HG03378 (cell line): Measurements from ENCODE around the gene VARS2.
"Not testable (repeated sequence)": the region's sequence is repeated elsewhere in the genome, so short reads cannot be mapped to it uniquely, and the experiment has no call there.

Experiments used
- ATAC-seq: cut with Tn5 transposase; IDR thresholded peaks from one replicate; pipeline ENCODE4 v1.9.1; 2021; ENCODE audit warnings: mild to moderate bottlenecking, moderate library complexity; ENCODE audit not compliant: unreplicated experiment

Gene VARS2

DNA sequence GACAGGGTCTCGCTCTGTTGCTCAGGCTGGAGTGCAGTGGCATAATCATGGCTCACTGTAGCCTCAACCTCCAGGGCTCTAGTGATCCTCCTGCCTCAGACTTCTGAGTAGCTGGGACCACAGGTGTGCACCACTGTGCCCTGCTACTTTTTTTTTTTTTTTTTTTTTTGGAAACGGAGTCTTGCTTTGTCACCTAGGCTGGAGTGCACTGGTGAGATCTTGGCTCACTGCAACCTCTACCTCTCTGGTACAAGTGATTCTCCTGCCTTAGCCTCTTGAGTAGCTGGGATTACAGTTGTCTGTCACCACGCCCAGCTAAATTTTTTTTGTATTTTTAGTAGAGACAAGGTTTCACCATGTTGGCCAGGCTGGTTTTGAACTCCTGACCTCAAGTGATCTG lies 13.0 kb downstream of the VARS2 start:
- ATAC-seq = not testable (repeated sequence)

DNA sequence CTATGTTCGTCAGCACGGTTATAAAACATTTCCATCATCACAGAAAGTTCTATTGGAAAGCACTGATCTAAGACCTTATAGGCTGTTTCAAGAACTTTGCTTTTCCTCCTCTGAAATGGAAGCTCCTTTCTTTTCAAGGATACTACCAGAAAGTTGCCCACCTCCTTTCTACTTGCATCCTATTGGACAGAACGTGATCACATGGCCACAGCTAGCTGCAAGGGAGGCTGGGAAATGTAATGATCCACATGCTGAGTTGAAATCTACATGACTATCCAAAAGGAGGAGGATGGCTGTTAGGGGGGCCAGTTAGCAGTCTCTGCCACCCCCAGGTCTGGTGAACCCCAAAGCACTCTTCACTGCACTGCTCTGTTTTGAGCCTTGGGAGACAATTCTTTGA lies 14.6 kb downstream of the VARS2 start:
- ATAC-seq = no peak

DNA sequence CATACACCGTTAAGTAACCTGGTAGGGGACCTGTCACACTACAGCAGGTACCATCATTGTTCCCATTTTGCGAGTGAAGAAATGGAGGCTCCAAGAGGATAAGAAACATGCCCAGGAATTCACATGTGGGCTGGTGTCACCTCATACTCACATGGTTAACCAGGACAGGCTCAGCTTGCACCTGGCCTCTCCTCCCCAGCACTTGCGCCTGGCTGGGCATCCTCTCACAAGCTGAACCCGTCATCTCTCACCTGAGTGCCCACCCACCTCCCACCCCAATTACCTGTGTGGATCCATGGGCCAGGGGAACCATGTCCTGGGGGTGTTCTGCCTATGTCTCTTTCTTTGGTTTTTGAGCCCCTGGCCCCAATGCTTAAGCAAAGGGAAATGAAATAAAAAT lies 16.5 kb downstream of the VARS2 start:
- ATAC-seq = no peak

DNA sequence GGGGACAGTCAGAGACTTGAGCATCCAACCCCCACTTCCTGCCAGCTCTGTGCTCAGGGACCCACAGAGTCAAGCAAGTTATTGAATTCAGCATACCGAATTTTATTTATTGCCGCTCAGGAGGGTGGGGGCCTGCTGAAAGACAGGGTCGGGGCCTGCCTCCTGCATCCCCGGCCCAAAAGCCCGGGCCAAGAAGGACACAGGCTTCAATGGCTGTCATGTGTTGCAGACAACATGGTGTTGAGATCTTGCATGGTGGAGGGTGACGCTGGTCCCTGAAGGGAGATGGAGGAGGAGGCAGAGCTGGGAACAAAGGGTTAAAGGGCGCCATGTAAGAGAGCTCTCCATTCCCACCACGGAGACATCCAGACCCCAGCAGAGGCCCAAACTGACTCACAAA lies 17.2 kb downstream of the VARS2 start:
- no peak for ATAC-seq

DNA sequence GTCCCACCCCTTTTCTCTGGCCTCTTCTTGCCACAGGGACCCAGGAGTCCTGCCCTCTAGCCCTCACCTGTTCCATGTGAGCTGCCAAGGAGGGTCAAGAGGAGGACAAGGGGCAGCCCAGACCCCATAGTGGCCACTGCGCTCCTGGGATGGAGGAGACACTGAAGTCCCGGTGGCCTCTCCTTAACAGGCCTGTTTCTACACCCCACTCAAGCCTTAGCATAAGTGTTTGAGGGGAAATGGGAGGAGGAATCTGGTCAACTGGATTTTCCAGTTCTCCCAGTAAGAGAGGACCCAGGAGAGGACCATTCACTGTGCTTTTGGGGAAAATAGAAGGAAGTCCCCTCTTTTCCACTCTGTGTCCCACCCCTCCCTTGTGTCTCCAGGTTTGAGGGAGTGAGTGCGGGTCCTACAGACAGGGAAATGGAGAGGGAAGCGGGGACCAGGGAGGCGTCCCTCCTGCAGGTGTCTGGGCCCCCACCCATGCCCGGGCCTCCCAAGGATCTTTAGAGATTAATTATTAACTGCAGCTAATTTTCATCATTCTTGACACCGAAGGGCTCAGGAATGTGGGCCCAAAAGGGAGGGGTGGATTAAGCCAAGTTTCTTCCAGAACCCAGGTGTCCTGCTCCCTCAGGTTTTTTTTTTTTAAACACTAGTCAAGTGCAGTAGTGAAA lies 18.1 kb downstream of the VARS2 start, which contains the start of gene SFTA2:
TSS of gene SFTA2 (minus strand) at position 202 of the 677 bp plus-strand sequence. CDS start at position 128, 74 bp downstream.
- ATAC-seq = no peak

DNA sequence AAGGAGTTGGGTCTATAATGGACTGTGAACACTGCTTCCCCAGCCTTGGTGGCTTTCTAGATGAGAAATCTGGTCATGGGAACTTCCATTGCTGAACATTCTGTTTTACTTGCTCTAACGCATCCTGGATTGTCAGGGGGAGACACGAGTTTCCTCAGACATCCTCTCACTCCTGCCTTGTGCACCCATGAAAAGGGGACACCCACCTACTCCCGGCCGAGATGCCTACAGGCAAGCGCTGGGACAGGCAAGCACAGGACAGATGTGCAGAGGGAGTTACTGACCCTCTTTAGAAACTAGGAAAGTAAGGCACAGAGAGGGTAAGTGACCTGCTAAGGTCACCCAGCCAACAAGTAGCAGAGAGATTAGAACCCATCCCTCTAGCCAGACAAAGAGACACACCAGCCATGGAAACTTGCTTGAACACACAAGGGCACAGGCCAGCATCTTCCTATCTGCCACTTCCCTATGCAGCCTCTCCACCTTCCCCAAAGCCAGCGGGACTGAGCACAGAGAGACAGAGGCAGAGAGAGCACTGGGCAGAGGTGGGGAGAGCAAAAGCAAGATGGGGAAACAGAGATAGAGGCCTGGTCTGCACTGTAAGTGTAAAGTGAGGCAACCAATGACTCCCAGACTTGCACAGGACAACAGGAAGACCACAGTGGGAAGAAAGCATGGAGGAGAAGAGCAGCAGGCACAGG lies 18.8 kb downstream of the VARS2 start:
- no peak for ATAC-seq

DNA sequence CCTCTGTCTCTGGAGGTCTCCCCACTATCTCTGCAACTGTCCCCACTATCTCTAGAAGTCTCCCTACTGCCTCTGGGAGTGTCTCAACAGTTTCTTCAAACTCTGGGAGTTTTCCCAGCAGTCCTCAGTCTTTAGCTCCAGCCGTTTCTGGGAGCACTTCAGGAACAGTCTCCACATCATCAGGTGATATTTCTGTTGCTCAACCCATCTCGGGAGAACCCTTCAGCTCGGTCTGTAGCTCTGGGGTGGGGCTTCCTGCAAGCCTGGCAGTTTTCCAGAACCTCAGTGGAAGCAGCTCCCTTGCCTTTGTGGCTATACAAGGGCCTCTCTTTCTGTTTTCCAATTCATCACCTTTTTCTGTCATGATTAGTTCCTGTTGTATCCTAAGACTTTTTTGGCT lies 21.0 kb downstream of the VARS2 start:
- no peak for ATAC-seq

DNA sequence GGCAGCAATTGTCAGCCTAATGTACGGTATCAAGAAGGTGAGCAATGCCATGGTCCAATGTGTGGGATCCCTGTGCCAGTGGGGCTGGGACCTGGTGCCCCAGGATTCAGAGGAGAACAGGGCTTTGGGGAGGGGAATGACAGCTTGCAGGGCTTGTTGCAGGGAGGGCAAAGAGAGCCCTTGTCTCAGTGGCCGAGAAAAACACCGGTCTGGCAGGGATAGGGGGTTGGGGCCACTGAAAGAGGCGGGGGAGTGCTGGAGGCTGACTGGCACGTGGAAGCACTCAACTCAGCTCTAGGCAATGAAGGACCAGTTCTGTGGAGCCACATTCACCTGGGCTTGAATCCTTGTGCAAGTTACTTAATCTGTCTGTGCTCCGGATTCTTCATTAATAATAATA lies 23.2 kb downstream of the VARS2 start:
- no peak for ATAC-seq

DNA sequence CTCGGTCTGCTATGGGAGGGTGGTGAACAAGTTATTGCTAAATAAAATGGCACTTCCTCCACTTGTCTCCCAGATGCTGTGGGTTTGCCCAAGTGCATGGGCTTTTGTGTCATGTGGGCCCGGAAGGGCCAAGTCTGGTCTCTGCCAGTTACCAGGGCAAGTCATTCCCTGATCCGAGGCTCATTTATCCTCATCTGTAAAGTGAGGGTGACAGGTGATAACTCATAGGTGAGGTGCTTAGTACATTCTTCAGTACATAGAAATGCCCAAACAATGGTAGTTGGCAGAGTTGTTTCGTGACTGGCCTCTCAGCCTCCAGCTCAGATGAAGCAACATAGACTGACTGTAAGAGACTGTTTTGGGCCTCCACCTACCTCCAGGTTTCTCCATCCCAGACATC lies 24.7 kb downstream of the VARS2 start:
- no peak for ATAC-seq

DNA sequence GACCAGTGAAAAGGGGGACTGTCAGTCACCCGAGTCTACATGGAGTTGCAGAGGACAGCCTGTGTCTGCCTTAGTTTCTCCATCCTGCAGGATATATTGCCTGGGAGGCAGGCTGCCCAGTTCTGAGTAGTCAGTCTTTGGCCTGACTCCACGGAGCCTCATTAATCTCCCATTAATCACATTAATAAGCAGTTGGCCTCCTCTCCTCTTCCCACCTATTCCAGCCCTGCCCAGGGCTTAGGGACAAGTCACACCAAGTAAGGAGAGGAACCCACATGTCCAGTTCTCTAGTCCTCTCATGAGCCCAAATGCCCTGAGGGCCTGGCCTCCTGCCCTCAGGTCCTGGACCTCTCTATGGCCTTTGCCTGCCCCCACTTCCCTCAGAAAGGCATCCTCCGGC lies 25.4 kb downstream of the VARS2 start:
- ATAC-seq = no peak

DNA sequence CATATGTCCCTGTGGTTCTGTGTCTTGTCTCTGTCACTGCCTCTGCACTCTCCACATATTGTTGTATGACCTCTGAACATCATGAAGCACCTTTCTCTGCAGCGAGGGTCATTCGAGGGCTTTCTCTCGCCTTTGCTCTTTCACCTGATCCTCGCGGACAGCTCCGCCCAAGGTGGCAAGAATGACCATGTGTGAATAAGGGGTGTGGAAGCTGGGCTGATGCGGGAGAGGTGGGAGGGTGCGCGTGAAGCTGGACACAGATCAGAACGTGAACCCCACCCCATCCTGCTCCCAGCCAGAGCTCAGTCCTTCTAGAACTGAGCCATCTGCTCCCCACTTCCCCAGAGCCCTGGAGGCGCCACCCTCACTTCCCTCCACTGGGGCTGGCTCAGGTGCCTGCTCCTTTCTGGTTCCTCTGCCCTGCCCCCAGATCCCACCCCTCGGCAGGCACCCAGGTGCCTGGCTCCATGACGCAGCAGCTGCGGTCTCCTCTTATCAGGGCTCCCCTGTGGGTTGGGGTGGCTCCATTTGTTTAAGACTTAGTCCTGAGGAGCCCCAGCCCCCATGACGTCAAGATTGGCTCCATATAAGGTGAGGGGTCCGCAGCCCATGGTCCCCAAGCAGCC lies 26.4 kb downstream of the VARS2 start, which contains the start of gene MUCL3:
TSS of gene MUCL3 (plus strand) at position 613 of the 626 bp plus-strand sequence. CDS start 27 bp downstream, outside the sequence.
- ATAC-seq = no peak

DNA sequence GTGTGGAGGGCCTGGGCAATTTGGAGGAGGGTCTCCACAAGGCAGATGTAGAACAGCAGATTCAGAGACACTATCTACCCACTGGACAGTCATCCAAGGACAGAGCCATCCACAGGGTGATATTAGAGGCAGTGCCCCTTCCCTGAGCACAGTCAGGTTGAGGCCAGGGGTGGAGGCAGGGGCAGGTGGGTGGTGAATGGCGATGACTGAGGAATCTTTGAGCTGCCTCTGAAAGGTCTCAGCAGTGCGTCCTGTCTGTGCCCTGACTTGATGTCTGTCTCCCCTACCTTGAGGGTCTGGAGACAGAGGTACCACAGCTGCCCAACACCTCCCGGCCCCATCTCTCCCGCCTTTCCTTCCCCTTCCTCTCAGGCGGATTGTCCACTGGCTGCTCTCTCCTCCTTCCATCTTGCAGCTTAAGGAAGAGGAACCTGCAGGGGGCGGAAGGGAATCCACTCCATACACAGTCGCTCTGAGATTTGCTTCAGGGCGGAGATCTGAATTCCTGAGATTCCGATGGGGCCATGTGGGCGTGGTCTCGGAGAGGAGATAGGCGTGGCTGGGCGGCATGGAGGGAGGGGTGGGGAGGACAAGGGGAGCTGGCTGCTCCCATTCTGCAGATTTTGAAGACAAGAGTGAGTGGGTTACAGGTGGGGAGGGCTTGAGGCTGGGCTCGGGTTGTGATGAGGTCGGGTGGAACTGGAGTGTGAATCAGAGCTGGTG lies 28.5 kb downstream of the VARS2 start:
- no peak for ATAC-seq

DNA sequence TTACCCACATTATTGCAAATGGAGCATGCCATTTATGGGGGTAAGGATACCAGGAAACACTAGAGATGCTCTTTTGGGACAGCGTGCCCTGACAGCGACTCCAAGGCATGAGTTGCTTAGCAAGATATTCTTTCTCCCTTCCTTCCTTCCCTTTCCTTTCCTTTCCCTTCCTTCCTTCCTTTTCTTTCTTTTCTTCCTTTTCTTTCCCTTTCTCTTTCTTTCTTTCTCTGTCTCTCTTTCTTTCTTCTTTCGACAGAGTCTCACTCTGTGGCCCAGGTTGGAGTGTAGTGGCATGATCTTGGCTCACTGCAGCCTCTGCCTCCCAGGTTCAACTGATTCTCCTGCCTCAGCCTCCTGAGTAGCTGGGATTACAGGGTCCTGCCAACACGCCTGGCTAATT lies 30.0 kb downstream of the VARS2 start:
- ATAC-seq = no peak

DNA sequence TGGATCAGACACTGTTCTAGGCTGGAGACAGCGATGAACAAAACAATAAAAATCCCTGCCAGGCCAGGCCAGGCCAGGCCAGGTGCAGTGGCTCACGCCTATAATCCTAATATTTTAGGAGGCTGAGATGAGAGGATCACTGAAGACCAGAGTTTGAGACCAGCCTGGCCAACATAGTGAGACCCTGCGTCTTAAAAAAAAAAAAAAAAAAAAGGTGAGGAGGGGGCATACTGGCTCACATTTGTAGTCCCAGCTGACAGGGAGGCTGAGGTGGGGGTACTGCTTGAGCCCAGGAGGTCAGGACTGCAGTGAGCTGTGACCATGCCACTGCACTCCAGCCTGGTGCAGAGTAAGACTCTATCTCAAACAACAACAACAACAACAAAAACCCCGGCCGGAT lies 31.2 kb downstream of the VARS2 start:
- no peak for ATAC-seq

DNA sequence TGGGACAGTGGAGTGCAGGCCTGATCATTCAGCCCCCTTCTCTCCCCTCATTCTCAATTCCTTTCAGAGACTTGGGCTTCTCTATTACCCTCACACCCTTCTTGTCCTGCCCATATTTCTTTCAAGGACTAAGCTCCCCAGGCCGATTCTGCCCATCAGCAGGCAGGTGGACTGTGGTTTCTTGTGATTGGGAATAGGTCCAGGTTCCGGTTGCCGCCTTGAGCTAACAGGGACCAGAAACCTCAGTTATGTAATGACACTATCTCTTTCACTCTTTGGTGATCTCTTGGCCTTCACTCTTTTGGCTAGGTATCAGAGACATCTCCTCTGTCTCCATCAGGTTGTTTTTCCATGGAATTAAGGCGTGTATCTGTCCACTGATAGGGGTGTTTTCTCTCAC lies 33.2 kb downstream of the VARS2 start:
- no peak for ATAC-seq

DNA sequence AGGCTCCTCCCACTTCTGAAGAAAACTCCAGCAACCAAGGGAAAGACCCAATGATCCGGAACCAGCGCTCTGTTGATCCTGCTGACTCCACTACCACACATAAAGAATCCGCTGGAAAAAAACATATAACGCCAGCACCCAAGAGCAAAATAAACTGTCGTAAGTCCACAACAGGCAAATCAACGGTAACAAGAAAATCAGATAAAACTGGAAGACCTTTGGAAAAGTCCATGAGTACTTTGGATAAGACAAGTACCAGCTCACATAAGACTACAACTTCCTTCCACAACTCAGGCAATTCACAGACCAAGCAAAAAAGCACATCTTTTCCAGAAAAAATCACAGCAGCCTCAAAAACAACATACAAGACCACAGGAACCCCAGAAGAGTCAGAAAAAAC lies 34.8 kb downstream of the VARS2 start:
- no peak for ATAC-seq

DNA sequence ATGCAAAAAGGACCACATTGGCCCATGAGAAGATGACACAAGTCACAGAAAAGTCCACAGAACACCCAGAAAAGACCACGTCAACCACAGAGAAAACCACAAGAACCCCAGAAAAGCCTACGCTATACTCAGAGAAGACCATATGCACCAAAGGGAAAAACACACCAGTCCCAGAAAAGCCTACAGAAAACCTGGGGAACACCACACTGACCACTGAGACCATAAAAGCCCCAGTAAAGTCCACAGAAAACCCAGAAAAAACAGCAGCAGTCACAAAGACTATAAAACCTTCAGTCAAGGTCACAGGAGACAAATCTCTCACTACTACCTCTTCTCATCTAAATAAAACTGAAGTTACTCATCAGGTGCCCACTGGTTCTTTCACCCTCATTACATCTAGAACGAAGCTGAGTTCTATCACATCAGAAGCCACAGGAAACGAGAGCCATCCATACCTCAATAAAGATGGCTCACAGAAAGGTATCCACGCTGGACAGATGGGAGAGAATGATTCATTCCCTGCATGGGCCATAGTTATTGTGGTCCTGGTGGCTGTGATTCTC lies 38.0 kb downstream of the VARS2 start:
- no peak for ATAC-seq

DNA sequence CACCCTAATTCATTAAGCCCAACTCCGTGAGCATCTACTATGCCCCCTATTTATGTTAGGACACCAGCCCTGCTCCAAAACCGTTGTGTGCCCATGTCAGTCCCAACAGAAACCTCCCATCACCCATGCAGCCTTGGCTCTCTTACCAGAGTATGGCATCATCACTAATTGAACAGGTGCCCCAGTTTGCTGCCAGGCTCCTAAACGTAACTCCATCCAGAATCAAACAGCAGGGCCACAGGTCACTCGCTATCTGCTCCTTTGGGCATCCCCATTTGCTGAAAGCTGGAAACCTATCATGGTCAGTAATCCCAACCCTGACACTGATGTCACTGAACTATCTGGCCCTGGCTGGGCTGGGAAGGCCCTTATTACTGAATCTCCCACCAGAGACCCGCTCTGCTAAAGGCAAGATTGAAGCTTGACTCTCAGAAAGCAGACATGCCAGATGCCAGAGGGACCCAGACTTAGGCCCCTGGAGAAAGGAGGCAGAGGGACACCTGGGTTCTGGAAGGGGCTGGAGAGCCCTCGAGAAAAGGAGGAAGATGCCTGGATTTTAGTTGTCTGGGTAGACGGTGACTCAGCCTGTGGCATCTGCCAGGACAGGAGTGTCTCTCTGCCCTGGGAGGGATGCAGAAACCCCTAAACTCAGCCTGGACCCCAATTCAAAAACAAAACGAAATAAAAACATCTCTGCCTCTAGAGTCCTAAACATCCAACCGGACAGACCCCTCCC lies 40.8 kb downstream of the VARS2 start:
- ATAC-seq = no peak

DNA sequence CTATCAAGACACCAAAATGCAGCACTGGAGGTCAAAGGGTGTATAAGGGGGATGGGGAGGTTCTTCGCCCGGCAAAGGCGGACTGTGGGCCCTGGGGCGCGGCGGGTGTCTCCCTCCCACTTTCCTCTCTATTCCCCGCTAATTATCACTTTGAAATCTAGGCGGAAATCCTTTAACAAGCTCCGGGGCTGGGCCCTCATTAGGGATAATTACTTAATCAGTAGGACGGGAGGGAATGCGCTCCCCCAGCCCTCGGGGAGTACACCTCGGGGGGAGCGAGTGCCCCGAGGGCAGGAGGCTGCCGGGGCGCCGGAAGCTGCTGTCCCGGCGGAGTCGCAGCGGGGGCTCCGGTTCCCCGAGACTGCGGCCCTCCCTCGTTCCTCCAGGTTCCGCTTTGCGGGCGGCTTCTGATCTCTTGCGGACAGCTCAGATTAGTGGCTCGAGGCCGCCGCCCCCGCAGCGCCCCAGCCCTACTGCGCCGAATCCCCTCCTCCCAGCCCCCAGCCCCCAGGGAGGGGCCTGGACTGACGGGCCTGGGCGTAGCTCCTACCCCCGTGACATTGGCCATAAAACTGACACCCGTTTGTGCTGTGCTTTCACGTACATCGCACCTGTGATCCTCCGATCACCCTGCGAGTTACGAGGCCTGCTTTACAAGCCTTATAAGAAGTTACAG lies 41.5 kb downstream of the VARS2 start:
- ATAC-seq = no peak

DNA sequence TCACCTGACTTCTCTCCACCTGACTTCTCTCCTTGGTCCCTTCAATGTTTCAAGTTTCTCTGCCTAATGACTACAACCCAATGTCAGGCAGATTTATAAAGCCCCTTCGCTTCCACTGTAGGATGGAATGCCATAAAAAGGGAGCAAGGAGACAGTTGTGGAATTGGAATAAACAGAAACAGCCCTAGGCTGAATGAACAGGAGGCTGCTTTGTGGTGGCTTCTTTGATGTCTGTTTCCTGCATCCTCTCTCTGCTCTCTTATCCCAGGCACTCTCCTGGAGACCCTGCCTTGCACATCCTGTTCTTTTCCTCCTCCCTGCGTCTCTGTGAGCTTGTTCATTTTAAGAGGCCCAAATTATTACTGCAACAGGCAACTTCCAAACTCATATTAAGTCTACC lies 43.7 kb downstream of the VARS2 start:
- ATAC-seq = no peak
